ENCODE measurements around the gene PRR22. TPM values are rescaled to one million over a fixed set of nuclear protein-coding genes. Genes with fewer than 3 reads are reported as not detected.
A peak's percentile ranks its signal among the peaks of the same experiment; 100 is the strongest.

PRR22 gene
- total and polyA plus RNA-seq, 8 donors: 1.3 to 4.5 (median 2.0) TPM

DNA sequence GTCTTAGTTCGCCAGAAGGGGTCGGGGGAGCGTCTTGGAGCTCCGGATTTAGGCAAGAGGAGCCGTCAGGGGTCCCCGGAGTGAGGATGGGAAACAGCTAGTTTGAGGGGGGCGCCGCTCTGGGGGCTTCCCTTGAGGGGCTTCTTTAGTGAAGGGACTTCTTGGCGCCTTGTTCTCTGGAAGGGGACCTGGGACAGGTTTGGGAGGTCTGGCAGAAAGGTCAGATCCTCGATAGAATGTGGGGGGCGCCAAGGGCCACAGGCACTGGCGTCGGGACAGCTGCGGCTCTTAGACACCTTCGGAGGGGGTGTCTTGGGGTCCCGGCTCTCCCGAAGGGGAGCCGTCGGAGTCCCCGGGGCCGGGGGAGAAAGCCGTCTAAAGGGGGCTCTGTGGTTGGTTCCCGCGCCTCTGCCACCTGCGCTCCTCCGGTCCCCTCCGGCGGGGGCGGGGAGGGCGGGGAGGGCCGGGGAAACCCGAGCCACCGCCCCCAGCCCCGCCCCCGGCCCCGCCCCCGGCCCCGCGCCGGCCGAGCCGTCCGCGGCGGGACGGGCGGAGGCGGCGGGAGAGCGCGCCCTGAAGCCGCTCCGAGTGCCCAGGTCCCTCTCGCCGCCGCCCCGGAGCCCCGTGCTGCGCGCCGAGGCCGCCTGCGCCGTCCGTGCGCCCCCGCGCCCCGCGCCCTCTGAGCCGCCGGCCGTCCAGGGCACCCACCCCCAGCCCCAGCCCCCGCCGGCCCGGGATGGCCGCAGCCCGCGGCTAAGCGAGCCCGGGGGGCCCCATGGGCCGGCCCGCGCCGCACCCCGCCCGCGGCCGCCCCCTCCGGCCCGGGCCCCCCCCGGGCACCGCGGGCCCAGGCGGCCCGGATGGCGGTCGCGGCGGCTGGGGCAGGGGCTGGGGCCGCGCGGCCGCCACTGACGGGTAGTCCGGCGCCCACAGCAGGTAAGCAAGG, 20.2 kb upstream of the PRR22 start, which contains the start of gene NRTN:
Gene NRTN (plus strand): TSS at position 552 of the 946 bp plus-strand sequence. CDS start 19,099 bp downstream, outside the sequence.
- Histone ChIP-seq H3K4me1 (peaks cover 10 to 28% of the 10 kb centered on the region in 2 donors), H3K27ac (no peak within 1 kb of the TSS), H3K36me3 (no peaks in the 10 kb centered on the region), H3K27me3 (peaks cover 13 to 71% of the 10 kb centered on the region in 2 donors), H3K4me3 (peak within 1 kb of the TSS; percentile 15 to 28), H3K9me3 (no peaks in the 10 kb centered on the region)
- peak in 1 of 4 donors; percentile 78 for DNase-seq
- TF ChIP-seq, protein P1, sequence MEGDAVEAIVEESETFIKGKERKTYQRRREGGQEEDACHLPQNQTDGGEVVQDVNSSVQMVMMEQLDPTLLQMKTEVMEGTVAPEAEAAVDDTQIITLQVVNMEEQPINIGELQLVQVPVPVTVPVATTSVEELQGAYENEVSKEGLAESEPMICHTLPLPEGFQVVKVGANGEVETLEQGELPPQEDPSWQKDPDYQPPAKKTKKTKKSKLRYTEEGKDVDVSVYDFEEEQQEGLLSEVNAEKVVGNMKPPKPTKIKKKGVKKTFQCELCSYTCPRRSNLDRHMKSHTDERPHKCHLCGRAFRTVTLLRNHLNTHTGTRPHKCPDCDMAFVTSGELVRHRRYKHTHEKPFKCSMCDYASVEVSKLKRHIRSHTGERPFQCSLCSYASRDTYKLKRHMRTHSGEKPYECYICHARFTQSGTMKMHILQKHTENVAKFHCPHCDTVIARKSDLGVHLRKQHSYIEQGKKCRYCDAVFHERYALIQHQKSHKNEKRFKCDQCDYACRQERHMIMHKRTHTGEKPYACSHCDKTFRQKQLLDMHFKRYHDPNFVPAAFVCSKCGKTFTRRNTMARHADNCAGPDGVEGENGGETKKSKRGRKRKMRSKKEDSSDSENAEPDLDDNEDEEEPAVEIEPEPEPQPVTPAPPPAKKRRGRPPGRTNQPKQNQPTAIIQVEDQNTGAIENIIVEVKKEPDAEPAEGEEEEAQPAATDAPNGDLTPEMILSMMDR (IDR thresholded peaks at IDR 0.05): no peak
- intact Hi-C loops (cut with DNase I): loop anchor here in 1 of 2 donors (5.0 kb wide), 1 partner anchor 88 kb away; no protein-coding TSS in a partner anchor
- peak; percentile 67 for ATAC-seq

DNA sequence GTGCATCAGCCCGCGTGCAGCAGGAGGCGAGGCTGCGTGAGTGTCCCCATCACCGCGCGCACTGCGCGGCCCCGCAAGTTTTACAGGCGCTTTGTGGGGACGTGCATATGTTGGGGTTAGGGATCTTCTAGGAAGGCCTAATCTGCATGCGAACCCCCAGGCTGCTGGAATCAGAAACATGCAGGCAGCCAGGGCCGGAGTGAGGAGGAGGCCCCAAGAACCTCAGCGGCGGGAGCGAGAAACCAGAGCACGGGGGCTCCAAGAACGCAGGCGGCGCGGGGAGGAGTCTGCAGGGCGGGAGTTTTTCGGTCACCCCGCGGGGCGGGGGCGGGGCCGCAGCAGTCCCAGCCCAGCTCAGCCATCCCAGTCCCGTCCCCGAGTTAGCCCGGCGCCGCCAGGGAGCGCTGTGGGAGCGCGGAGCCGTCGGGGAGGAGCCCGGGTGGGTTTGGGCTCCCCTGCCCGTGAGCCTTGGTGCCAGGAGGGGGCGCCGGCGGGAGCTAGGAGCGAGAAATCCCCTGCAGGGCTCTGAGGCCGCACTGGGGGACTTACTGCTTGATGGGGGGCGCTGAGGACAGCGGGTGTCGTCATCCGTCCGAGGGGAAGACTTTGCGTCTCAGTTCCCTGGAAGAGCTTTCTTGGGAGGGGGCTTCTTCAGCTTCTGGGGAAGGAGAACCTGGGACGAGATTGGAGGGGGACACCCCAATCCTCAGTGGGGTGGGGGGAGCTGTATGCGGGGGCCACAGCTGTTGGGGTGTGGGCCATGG, 19.4 kb upstream of the PRR22 start:
- peaks cover 10 to 28% of the 10 kb centered on the region in 2 donors for H3K4me1 ChIP-seq
- intact Hi-C loops (cut with DNase I): no loop called here
- H3K27ac ChIP-seq: no peak overlapping the region
- H3K36me3 ChIP-seq: no peaks in the 10 kb centered on the region
- H3K27me3 ChIP-seq: peaks cover 13 to 79% of the 10 kb centered on the region in 2 donors
- ATAC-seq: peak; percentile 97
- no peaks in the 10 kb centered on the region for H3K9me3 ChIP-seq
- peak overlapping the region in 1 of 2 donors; percentile 22 for H3K4me3 ChIP-seq
- peak; percentile 77 to 97 (median 90) for DNase-seq
- TF ChIP-seq, protein P1 (IDR thresholded peaks at IDR 0.05): peak; percentile 80 to 89

DNA sequence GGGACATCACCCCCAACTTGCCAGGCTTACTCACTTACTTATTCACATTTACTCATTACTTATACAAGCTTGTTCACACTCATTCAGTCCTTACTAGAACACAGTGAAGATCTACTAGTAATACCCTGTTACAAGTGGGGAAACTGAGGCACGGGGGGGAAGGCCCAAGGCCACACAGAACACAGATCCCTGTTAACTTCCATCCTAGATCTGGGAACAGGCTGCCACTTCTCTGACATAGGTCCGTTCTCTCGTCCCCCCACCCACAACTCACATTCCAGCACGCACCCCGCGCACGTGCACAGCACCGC, 18.9 kb upstream of the PRR22 start:
- no peak for ATAC-seq
- H3K36me3 ChIP-seq: no peaks in the 10 kb centered on the region
- H3K27me3 ChIP-seq: peaks cover 13 to 85% of the 10 kb centered on the region in 2 donors
- intact Hi-C loops (cut with DNase I): no loop called here
- peaks cover 10 to 28% of the 10 kb centered on the region in 2 donors for H3K4me1 ChIP-seq
- no peak for DNase-seq
- no peaks in the 10 kb centered on the region for H3K9me3 ChIP-seq
- no peak overlapping the region for H3K27ac ChIP-seq
- H3K4me3 ChIP-seq: peak overlapping the region in 1 of 2 donors; percentile 22
- TF ChIP-seq, protein P1 (IDR thresholded peaks at IDR 0.05): no peak

GRCh38 chr19:5801796-5802619, 17.5 kb upstream of the PRR22 start:
- Histone ChIP-seq H3K36me3 (no peaks in the 10 kb centered on the region), H3K4me1 (peaks cover 10 to 28% of the 10 kb centered on the region in 2 donors), H3K27me3 (peaks cover 13 to 91% of the 10 kb centered on the region in 2 donors), H3K4me3 (no peak overlapping the region), H3K9me3 (no peaks in the 10 kb centered on the region), H3K27ac (no peak overlapping the region)
- ATAC-seq (no peak), DNase-seq (peak in 1 of 4 donors; percentile 58)
- intact Hi-C loops (cut with DNase I): no loop called here
- TF ChIP-seq, protein P1 (IDR thresholded peaks at IDR 0.05): no peak

Data from left lung (tissue), 10 donors.